Tibial nerve (tissue), 4 donors: ENCODE measurements around the gene CDC42EP3.

Source experiments
- EP300 ChIP-seq, 2 donors: sonication (generic); formaldehyde crosslinking; IDR thresholded peaks; one replicate each; pipeline ENCODE4 v1.6.1; 2017; ENCODE audit warnings: antibody characterized with exemption in 2 of 2, mild to moderate bottlenecking in 1 of 2
- POLR2A ChIP-seq, 2 donors: fragments of 450-650 bp; IDR thresholded peaks; one replicate each; pipeline ENCODE4 v1.6.1; 2017; ENCODE audit warnings: antibody characterized with exemption in 2 of 2, mild to moderate bottlenecking in 2 of 2, moderate library complexity in 2 of 2
- TF ChIP-seq, protein P1 (sequence below), 5 experiments: fragments of 200-600 bp in 3 of 5; fragments of 450-650 bp in 2 of 5; sonication (generic) in 3 of 5; IDR thresholded peaks; one replicate each; pipeline ENCODE4 v1.5.1; 2016 to 2019; ENCODE audit warnings: antibody characterized with exemption in 5 of 5, mild to moderate bottlenecking in 3 of 5, moderate library complexity in 2 of 5

- TF ChIP-seq, protein P1, sequence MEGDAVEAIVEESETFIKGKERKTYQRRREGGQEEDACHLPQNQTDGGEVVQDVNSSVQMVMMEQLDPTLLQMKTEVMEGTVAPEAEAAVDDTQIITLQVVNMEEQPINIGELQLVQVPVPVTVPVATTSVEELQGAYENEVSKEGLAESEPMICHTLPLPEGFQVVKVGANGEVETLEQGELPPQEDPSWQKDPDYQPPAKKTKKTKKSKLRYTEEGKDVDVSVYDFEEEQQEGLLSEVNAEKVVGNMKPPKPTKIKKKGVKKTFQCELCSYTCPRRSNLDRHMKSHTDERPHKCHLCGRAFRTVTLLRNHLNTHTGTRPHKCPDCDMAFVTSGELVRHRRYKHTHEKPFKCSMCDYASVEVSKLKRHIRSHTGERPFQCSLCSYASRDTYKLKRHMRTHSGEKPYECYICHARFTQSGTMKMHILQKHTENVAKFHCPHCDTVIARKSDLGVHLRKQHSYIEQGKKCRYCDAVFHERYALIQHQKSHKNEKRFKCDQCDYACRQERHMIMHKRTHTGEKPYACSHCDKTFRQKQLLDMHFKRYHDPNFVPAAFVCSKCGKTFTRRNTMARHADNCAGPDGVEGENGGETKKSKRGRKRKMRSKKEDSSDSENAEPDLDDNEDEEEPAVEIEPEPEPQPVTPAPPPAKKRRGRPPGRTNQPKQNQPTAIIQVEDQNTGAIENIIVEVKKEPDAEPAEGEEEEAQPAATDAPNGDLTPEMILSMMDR (IDR thresholded peaks at IDR 0.05) = no peak
- no peak for TF ChIP-seq POLR2A (IDR thresholded peaks at IDR 0.05)
- no peak for TF ChIP-seq EP300 (IDR thresholded peaks at IDR 0.05)
Observed at GRCh38 chr2:37658682-37659081, 12.8 kb downstream of the CDC42EP3 start.
